Stomach (tissue), 9 donors: ENCODE results near the gene PTPRG. TPM values are rescaled to one million over a fixed set of nuclear protein-coding genes. Genes with fewer than 3 reads are reported as not detected.
A peak's percentile ranks its signal among the peaks of the same experiment; 100 is the strongest.

Experiments
- DNase-seq, 2 donors: peaks; one replicate each; pipeline versions ENCODE4 v3.0.0 to v3.0.0-alpha.2; 2013 to 2019
- H3K27ac ChIP-seq, 5 donors: fragments of 200-600 bp in 4 of 5; sonication (generic) in 4 of 5; one replicate each; pipeline ENCODE4 v1.5.1; 2013 to 2019; ENCODE audit warnings: mild to moderate bottlenecking in 1 of 5, moderate library complexity in 1 of 5
- H3K27me3 ChIP-seq, 3 donors: fragments of 200-600 bp; sonication (generic); one replicate each; pipeline ENCODE4 v1.5.1; 2017 to 2019; ENCODE audit warnings: mixed run types in 1 of 3
- H3K36me3 ChIP-seq, 4 donors: fragments of 200-600 bp; sonication (generic); 1 replicate in 3 of 4; 2 replicates in 1 of 4; pipeline ENCODE4 v1.5.1; 2016 to 2019
- H3K4me1 ChIP-seq, 4 donors: fragments of 200-600 bp; sonication (generic); one replicate each; pipeline ENCODE4 v1.5.1; 2016 to 2019
- H3K4me3 ChIP-seq, 4 donors: fragments of 200-600 bp; sonication (generic) in 3 of 4; one replicate each; pipeline ENCODE4 v1.5.1; 2016 to 2019; ENCODE audit warnings: mild to moderate bottlenecking in 1 of 4
- H3K9me3 ChIP-seq, 4 donors: fragments of 200-600 bp; sonication (generic); one replicate each; pipeline ENCODE4 v1.5.1; 2016 to 2019
- CTCF ChIP-seq, 7 experiments: fragments of 450-650 bp in 4 of 7; fragments of 200-600 bp in 3 of 7; sonication (generic) in 3 of 7; IDR thresholded peaks; one replicate each; pipeline ENCODE4 v1.5.1; 2016 to 2019; ENCODE audit warnings: antibody characterized with exemption in 7 of 7, control low read depth in 2 of 7, mild to moderate bottlenecking in 1 of 7
- EP300 ChIP-seq: sonication (generic); formaldehyde crosslinking; IDR thresholded peaks from one replicate; pipeline ENCODE4 v1.6.1; 2017; ENCODE audit warnings: antibody characterized with exemption
- POLR2A ChIP-seq, 4 donors: fragments of 450-650 bp; IDR thresholded peaks; one replicate each; pipeline ENCODE4 v1.6.1; 2016; ENCODE audit warnings: antibody characterized with exemption in 4 of 4, control low read depth in 2 of 4, mild to moderate bottlenecking in 1 of 4, moderate library complexity in 1 of 4
- POLR2AphosphoS5 ChIP-seq, 3 donors: sonication (generic); formaldehyde crosslinking; IDR thresholded peaks; one replicate each; pipeline ENCODE4 v1.6.1; 2016; ENCODE audit warnings: antibody characterized with exemption in 3 of 3
- WGBS, 5 donors: extraction: QIAGEN DNeasy Blood & Tissue Kit in 3 of 5; methylation state at CpG; one replicate each; pipeline versions ENCODE4 v1.1.5 to v1.1.7; 2013 to 2018; 5-methylcytosine and 5-hydroxymethylcytosine counted together
- intact Hi-C: fragments of 100-400 bp; cut with DNase I; formaldehyde crosslinking; loops from one replicate; pipeline ENCODE4 v1.15.1; 2023; ENCODE audit warnings: low total_unique reads
- polyA plus RNA-seq, 3 donors: library from polyadenylated mRNA; stranded (reverse); fragments of 200-250 nt; gene quantifications; one replicate each; pipeline ENCODE4 v1.2.3, GENCODE V29; 2013
- total RNA-seq, 5 donors: library from RNA; depleted of rRNA; stranded (reverse); fragments of >200 nt; gene quantifications; one replicate each; pipeline versions ENCODE4 v1.1.0 to v1.2.3, GENCODE V29; 2014 to 2016
- donor health status: healthy with polysubstance abuse.
- donor health status: Bipolar disorder and iron deficiency.
- donor health status: healthy.

PTPRG gene
- total and polyA plus RNA-seq, 8 donors = 2.4 to 96.0 (median 22.0) TPM

- peaks cover 14 to 79% (median 49%) of the 10 kb centered on the region in 4 donors for H3K4me1 ChIP-seq
- no peaks in the 10 kb centered on the region for H3K36me3 ChIP-seq
- WGBS, 5 donors = 88 to 100% (median 96%) methylated on average over 1 of the region's 1 CpG
- no peaks in the 10 kb centered on the region for H3K27me3 ChIP-seq
- no peak for DNase-seq
- intact Hi-C loops = no loop called here
- H3K27ac ChIP-seq = peak overlapping the region in 3 of 5 donors; percentile 14 to 63 (median 43)
- TF ChIP-seq CTCF (IDR thresholded peaks at IDR 0.05) (no peak), POLR2A (IDR thresholded peaks at IDR 0.05) (no peak), EP300 (no peak), POLR2AphosphoS5 (IDR thresholded peaks at IDR 0.05) (no peak)
- H3K9me3 ChIP-seq = no peaks in the 10 kb centered on the region
- H3K4me3 ChIP-seq = no peak overlapping the region
Observed at GRCh38 chr3:61804782-61805181, 243.4 kb downstream of the PTPRG start.

GRCh38 chr3:61805510-61806080, 244.2 kb downstream of the PTPRG start:
- Histone ChIP-seq H3K27me3 (no peaks in the 10 kb centered on the region), H3K36me3 (no peaks in the 10 kb centered on the region), H3K27ac (peak overlapping the region in 4 of 5 donors; percentile 22 to 63 (median 32)), H3K4me1 (peaks cover 23 to 83% (median 54%) of the 10 kb centered on the region in 4 donors), H3K9me3 (no peaks in the 10 kb centered on the region), H3K4me3 (no peak overlapping the region)
- intact Hi-C loops = no loop called here
- WGBS, 5 donors = 65 to 85% (median 82%) methylated on average over 3 of the region's 3 CpGs
- no peak for DNase-seq
- TF ChIP-seq CTCF (IDR thresholded peaks at IDR 0.05) = no peak
- no peak for TF ChIP-seq POLR2A (IDR thresholded peaks at IDR 0.05)
- TF ChIP-seq EP300 = no peak
- peak in 1 of 3 donors; percentile 33 for TF ChIP-seq POLR2AphosphoS5 (IDR thresholded peaks at IDR 0.05)

- 78 to 91% (median 89%) methylated on average over 4 of the region's 4 CpGs for WGBS, 5 donors
- TF ChIP-seq CTCF (IDR thresholded peaks at IDR 0.05) = no peak
- TF ChIP-seq POLR2A (IDR thresholded peaks at IDR 0.05) = no peak
- TF ChIP-seq EP300 = no peak
- TF ChIP-seq POLR2AphosphoS5 (IDR thresholded peaks at IDR 0.05) = no peak
- intact Hi-C loops = no loop called here
- H3K4me1 ChIP-seq = peaks cover 23 to 92% (median 54%) of the 10 kb centered on the region in 4 donors
- H3K9me3 ChIP-seq = no peaks in the 10 kb centered on the region
- no peak for DNase-seq
- H3K36me3 ChIP-seq = no peaks in the 10 kb centered on the region
- H3K4me3 ChIP-seq = no peak overlapping the region
- H3K27ac ChIP-seq = peak overlapping the region in 2 of 5 donors; percentile 43 to 63
- H3K27me3 ChIP-seq = no peaks in the 10 kb centered on the region
Observed at GRCh38 chr3:61806810-61807209, 245.4 kb downstream of the PTPRG start.

GRCh38 chr3:61807865-61808276, 246.5 kb downstream of the PTPRG start:
- TF ChIP-seq POLR2AphosphoS5 (IDR thresholded peaks at IDR 0.05) (no peak), EP300 (no peak), POLR2A (IDR thresholded peaks at IDR 0.05) (no peak), CTCF (IDR thresholded peaks at IDR 0.05) (no peak)
- peak; percentile 30 to 67 for DNase-seq
- Histone ChIP-seq H3K4me3 (no peak overlapping the region), H3K27ac (peak overlapping the region in 4 of 5 donors; percentile 25 to 42 (median 35)), H3K4me1 (peaks cover 23 to 85% (median 51%) of the 10 kb centered on the region in 4 donors), H3K36me3 (no peaks in the 10 kb centered on the region), H3K9me3 (no peaks in the 10 kb centered on the region), H3K27me3 (no peaks in the 10 kb centered on the region)
- WGBS, 5 donors = 14 to 38% (median 16%) methylated on average over 6 of the region's 6 CpGs
- intact Hi-C loops = no loop called here
